ENCODE measurements around the gene BBS9.

Gene BBS9

DNA sequence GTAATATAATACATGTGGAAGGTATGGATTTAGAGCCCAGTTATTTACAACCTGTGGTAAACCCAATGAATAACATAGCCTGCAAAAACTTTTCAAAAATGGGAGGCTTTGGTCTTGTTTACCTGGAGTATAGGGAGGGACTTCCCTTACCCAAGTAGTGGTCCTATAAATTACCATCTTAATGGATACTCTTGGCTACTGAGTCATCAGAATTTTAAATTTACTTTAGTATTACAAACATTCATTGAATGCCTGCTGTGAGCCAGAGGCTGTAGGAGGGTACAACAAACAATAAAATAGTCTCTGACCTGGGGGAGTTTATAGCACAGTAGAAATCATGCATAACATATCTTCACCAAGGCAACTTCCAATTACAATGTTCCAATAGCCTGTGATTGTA is 365.1 kb downstream of the BBS9 start:
- Histone ChIP-seq H3K9me3 (no peaks in the 10 kb centered on the region), H3K27ac (no peak overlapping the region), H3K4me1 (ENCODE audit: control insufficient read depth in 1 of 2, insufficient read depth in 1 of 2, low read depth in 1 of 2, low read length in 1 of 2) (peaks cover 0 to 7% of the 10 kb centered on the region in 2 experiments), H3K4me3 (ENCODE audit: low read depth in 1 of 2, low read length in 1 of 2) (no peak overlapping the region), H3K36me3 (no peaks in the 10 kb centered on the region), H3K27me3 (no peaks in the 10 kb centered on the region)
- no peak for TF ChIP-seq CTCF (IDR thresholded peaks at IDR 0.05)

DNA sequence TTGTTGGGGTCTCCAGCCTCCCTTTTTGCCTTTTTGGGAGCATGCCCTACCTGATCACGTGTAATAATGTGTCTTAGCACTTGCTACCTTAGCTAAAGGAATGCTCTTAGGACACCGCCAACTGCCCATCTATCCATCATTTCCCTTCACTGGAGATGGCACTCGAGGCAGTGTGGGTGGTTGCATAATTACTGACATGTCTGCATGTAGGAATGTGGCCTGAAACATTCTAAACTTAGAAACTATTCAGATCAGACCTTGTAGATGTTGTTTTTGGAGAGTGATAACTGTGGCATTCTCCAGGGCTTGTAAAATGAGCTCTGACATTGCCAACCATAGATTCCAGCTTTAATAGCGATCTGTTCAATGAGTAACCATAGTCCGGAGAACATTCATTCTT is 365.8 kb downstream of the BBS9 start:
- Histone ChIP-seq H3K36me3 (no peaks in the 10 kb centered on the region), H3K27ac (no peak overlapping the region), H3K9me3 (no peaks in the 10 kb centered on the region), H3K4me3 (ENCODE audit: low read depth in 1 of 2, low read length in 1 of 2) (no peak overlapping the region), H3K4me1 (ENCODE audit: control insufficient read depth in 1 of 2, insufficient read depth in 1 of 2, low read depth in 1 of 2, low read length in 1 of 2) (peaks cover 0 to 14% of the 10 kb centered on the region in 2 experiments), H3K27me3 (no peaks in the 10 kb centered on the region)
- TF ChIP-seq CTCF (IDR thresholded peaks at IDR 0.05) = no peak

- no peak for TF ChIP-seq CTCF (IDR thresholded peaks at IDR 0.05)
- Histone ChIP-seq H3K4me1 (ENCODE audit: control insufficient read depth in 1 of 2, insufficient read depth in 1 of 2, low read depth in 1 of 2, low read length in 1 of 2) (peaks cover 0 to 21% of the 10 kb centered on the region in 2 experiments), H3K27me3 (no peaks in the 10 kb centered on the region), H3K27ac (no peak overlapping the region), H3K36me3 (no peaks in the 10 kb centered on the region), H3K4me3 (ENCODE audit: low read depth in 1 of 2, low read length in 1 of 2) (no peak overlapping the region), H3K9me3 (no peaks in the 10 kb centered on the region)
Measured at GRCh38 chr7:33497051-33497450, 367.7 kb downstream of the BBS9 start.

GRCh38 chr7:33500703-33501701 is 371.6 kb downstream of the BBS9 start:
- H3K27ac ChIP-seq = no peak overlapping the region
- no peaks in the 10 kb centered on the region for H3K9me3 ChIP-seq
- H3K4me3 ChIP-seq (ENCODE audit: low read depth in 1 of 2, low read length in 1 of 2) = no peak overlapping the region
- no peak for TF ChIP-seq CTCF (IDR thresholded peaks at IDR 0.05)
- H3K4me1 ChIP-seq (ENCODE audit: control insufficient read depth in 1 of 2, insufficient read depth in 1 of 2, low read depth in 1 of 2, low read length in 1 of 2) = peaks cover 0 to 21% of the 10 kb centered on the region in 2 experiments
- H3K36me3 ChIP-seq = no peaks in the 10 kb centered on the region
- no peaks in the 10 kb centered on the region for H3K27me3 ChIP-seq

DNA sequence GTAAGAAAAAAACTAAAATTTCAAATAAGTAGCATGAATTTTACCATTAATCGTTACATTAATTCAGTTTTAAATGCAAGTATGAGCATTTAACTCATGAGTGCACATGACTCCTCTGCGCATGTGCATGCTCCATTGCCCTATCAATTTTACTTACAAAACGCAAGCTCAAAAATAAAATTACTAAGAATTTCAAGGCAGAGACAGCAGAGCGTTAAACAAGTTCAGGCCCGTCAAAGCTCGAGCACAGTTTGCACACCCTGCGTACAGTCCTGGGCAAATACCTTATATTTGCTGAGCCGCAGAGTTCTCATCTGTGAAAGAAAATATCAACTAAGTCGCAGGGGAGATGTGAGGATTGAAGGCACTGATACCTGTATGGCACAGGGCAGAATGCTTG is 373.6 kb downstream of the BBS9 start:
- no peak overlapping the region for H3K4me3 ChIP-seq (ENCODE audit: low read depth in 1 of 2, low read length in 1 of 2)
- peaks cover 0 to 21% of the 10 kb centered on the region in 2 experiments for H3K4me1 ChIP-seq (ENCODE audit: control insufficient read depth in 1 of 2, insufficient read depth in 1 of 2, low read depth in 1 of 2, low read length in 1 of 2)
- TF ChIP-seq CTCF (IDR thresholded peaks at IDR 0.05) = no peak
- H3K36me3 ChIP-seq = no peaks in the 10 kb centered on the region
- H3K9me3 ChIP-seq = no peaks in the 10 kb centered on the region
- no peak overlapping the region for H3K27ac ChIP-seq
- H3K27me3 ChIP-seq = no peaks in the 10 kb centered on the region
